ENCODE results near the gene PPP6R2.
A peak's percentile ranks its signal among the peaks of the same experiment; 100 is the strongest.

Gene PPP6R2

GRCh38 chr22:50339945-50340879, 2.9 kb upstream of the PPP6R2 start:
- H3K27me3 ChIP-seq (ENCODE audit: control insufficient read depth in 3 of 3, insufficient read depth in 3 of 3, low read depth in 1 of 3, low read length in 3 of 3), result peaks cover 0 to 25% (median 0%) of the 10 kb centered on the region in 3 experiments
- H3K4me1 ChIP-seq (ENCODE audit: control insufficient read depth in 2 of 2, insufficient read depth in 1 of 2, low read depth in 1 of 2, low read length in 2 of 2), result peaks cover 4 to 19% of the 10 kb centered on the region in 2 donors
- 100% methylated on average over 1 to 7 of the region's 12 CpGs for WGBS, 2 donors (ENCODE audit: extremely low coverage in 2 of 2, insufficient read length in 2 of 2, insufficient replicate concordance in 1 of 2)
- peaks cover 0 to 26% of the 10 kb centered on the region in 2 donors for H3K36me3 ChIP-seq (replicated peaks in 1 of 2; ENCODE audit: control insufficient read depth in 2 of 2, insufficient read depth in 2 of 2, low read length in 2 of 2)
- DNase-seq (ENCODE audit: low spot score), result no peak
- no peak overlapping the region for H3K4me2 ChIP-seq (ENCODE audit: insufficient read depth, low read length, poor library complexity, severe bottlenecking)
- peak overlapping the region; percentile 42 for H3K14ac ChIP-seq (ENCODE audit: low read length)
- H3K79me1 ChIP-seq (ENCODE audit: low read depth, low read length), result peaks cover 20% of the 10 kb centered on the region
- H3K27ac ChIP-seq (replicated peaks; ENCODE audit: low read length), result no peak overlapping the region
- peak overlapping the region; percentile 85 for H3K9ac ChIP-seq (ENCODE audit: low read depth, low read length, poor library complexity)
- H4K91ac ChIP-seq (ENCODE audit: low read depth, low read length, poor library complexity), result peak overlapping the region; percentile 95
- H3K23ac ChIP-seq (ENCODE audit: low read depth, low read length, poor library complexity), result peak overlapping the region; percentile 22
- H4K8ac ChIP-seq (ENCODE audit: low read depth, low read length), result peak overlapping the region; percentile 92
- H2BK12ac ChIP-seq (ENCODE audit: low read length), result no peak overlapping the region
- no peak overlapping the region for H2BK15ac ChIP-seq (ENCODE audit: low read length)
- H3K4ac ChIP-seq (ENCODE audit: low read length), result no peak overlapping the region
- peak overlapping the region in 1 of 2 donors; percentile 73 for H3K4me3 ChIP-seq (ENCODE audit: low read length in 2 of 2)
- H2AFZ ChIP-seq (ENCODE audit: low read length), result no peak overlapping the region
- no peak overlapping the region for H2BK120ac ChIP-seq (ENCODE audit: low read depth, low read length)
- peak overlapping the region; percentile 80 for H3K18ac ChIP-seq (ENCODE audit: low read length)
- H2BK5ac ChIP-seq (ENCODE audit: low read length), result no peak overlapping the region
- H2AK5ac ChIP-seq (ENCODE audit: low read depth, low read length), result no peak overlapping the region
- peaks cover 0 to 34% of the 10 kb centered on the region in 2 donors for H3K9me3 ChIP-seq (replicated peaks in 1 of 2; ENCODE audit: control insufficient read depth in 2 of 2, insufficient read depth in 1 of 2, low read depth in 1 of 2, low read length in 2 of 2)

GRCh38 chr22:50341977-50342650, 1.0 kb upstream of the PPP6R2 start:
- Histone ChIP-seq H3K4ac (ENCODE audit: low read length) (no peak overlapping the region), H2BK5ac (ENCODE audit: low read length) (no peak overlapping the region), H3K23ac (ENCODE audit: low read depth, low read length, poor library complexity) (peak overlapping the region; percentile 73), H3K36me3 (replicated peaks in 1 of 2; ENCODE audit: control insufficient read depth in 2 of 2, insufficient read depth in 2 of 2, low read length in 2 of 2) (peaks cover 0 to 24% of the 10 kb centered on the region in 2 donors), H2BK15ac (ENCODE audit: low read length) (no peak overlapping the region), H3K4me1 (ENCODE audit: control insufficient read depth in 2 of 2, insufficient read depth in 1 of 2, low read depth in 1 of 2, low read length in 2 of 2) (peaks cover 4 to 17% of the 10 kb centered on the region in 2 donors), H2AFZ (ENCODE audit: low read length) (peak overlapping the region; percentile 89), H3K9me3 (replicated peaks in 1 of 2; ENCODE audit: control insufficient read depth in 2 of 2, insufficient read depth in 1 of 2, low read depth in 1 of 2, low read length in 2 of 2) (peaks cover 0 to 32% of the 10 kb centered on the region in 2 donors), H3K14ac (ENCODE audit: low read length) (peak overlapping the region; percentile 6), H3K18ac (ENCODE audit: low read length) (peak overlapping the region; percentile 91), H3K9ac (ENCODE audit: low read depth, low read length, poor library complexity) (peak overlapping the region; percentile 70), H2AK5ac (ENCODE audit: low read depth, low read length) (peak overlapping the region; percentile 92), H3K4me3 (ENCODE audit: low read length in 2 of 2) (peak overlapping the region in 1 of 2 donors; percentile 64), H2BK120ac (ENCODE audit: low read depth, low read length) (peak overlapping the region; percentile 91), H4K91ac (ENCODE audit: low read depth, low read length, poor library complexity) (no peak overlapping the region), H4K8ac (ENCODE audit: low read depth, low read length) (no peak overlapping the region), H3K27me3 (ENCODE audit: control insufficient read depth in 3 of 3, insufficient read depth in 3 of 3, low read depth in 1 of 3, low read length in 3 of 3) (peaks cover 0 to 25% (median 0%) of the 10 kb centered on the region in 3 experiments), H3K27ac (replicated peaks; ENCODE audit: low read length) (peak overlapping the region; percentile 76), H3K79me1 (ENCODE audit: low read depth, low read length) (peaks cover 23% of the 10 kb centered on the region), H2BK12ac (ENCODE audit: low read length) (peak overlapping the region; percentile 30), H3K4me2 (ENCODE audit: insufficient read depth, low read length, poor library complexity, severe bottlenecking) (peak overlapping the region; percentile 100)
- no CpG with 5 or more reads among the region's 26 CpGs for WGBS, 2 donors (ENCODE audit: extremely low coverage in 2 of 2, insufficient read length in 2 of 2, insufficient replicate concordance in 1 of 2)
- DNase-seq (ENCODE audit: low spot score), result peak; percentile 92

- Histone ChIP-seq H2BK12ac (ENCODE audit: low read length) (no peak overlapping the region), H3K4me3 (ENCODE audit: low read length in 2 of 2) (peak overlapping the region; percentile 64 to 99), H3K9ac (ENCODE audit: low read depth, low read length, poor library complexity) (peak overlapping the region; percentile 84), H2BK5ac (ENCODE audit: low read length) (peak overlapping the region; percentile 39), H3K18ac (ENCODE audit: low read length) (peak overlapping the region; percentile 87), H2BK120ac (ENCODE audit: low read depth, low read length) (no peak overlapping the region), H3K36me3 (replicated peaks in 1 of 2; ENCODE audit: control insufficient read depth in 2 of 2, insufficient read depth in 2 of 2, low read length in 2 of 2) (peaks cover 8 to 15% of the 10 kb centered on the region in 2 donors), H2AFZ (ENCODE audit: low read length) (peak overlapping the region; percentile 89), H2BK15ac (ENCODE audit: low read length) (no peak overlapping the region), H3K14ac (ENCODE audit: low read length) (no peak overlapping the region), H3K27me3 (ENCODE audit: control insufficient read depth in 3 of 3, insufficient read depth in 3 of 3, low read depth in 1 of 3, low read length in 3 of 3) (peaks cover 0 to 17% (median 0%) of the 10 kb centered on the region in 3 experiments), H3K4me2 (ENCODE audit: insufficient read depth, low read length, poor library complexity, severe bottlenecking) (peak overlapping the region; percentile 40), H3K27ac (replicated peaks; ENCODE audit: low read length) (no peak overlapping the region), H3K79me1 (ENCODE audit: low read depth, low read length) (peaks cover 18% of the 10 kb centered on the region), H3K23ac (ENCODE audit: low read depth, low read length, poor library complexity) (no peak overlapping the region), H3K4me1 (ENCODE audit: control insufficient read depth in 2 of 2, insufficient read depth in 1 of 2, low read depth in 1 of 2, low read length in 2 of 2) (peaks cover 4 to 9% of the 10 kb centered on the region in 2 donors), H4K91ac (ENCODE audit: low read depth, low read length, poor library complexity) (no peak overlapping the region), H2AK5ac (ENCODE audit: low read depth, low read length) (no peak overlapping the region), H3K4ac (ENCODE audit: low read length) (no peak overlapping the region), H4K8ac (ENCODE audit: low read depth, low read length) (no peak overlapping the region), H3K9me3 (replicated peaks in 1 of 2; ENCODE audit: control insufficient read depth in 2 of 2, insufficient read depth in 1 of 2, low read depth in 1 of 2, low read length in 2 of 2) (peaks cover 0 to 18% of the 10 kb centered on the region in 2 donors)
- WGBS, 2 donors (ENCODE audit: extremely low coverage in 2 of 2, insufficient read length in 2 of 2, insufficient replicate concordance in 1 of 2), result no CpG with 5 or more reads among the region's 9 CpGs
- DNase-seq (ENCODE audit: low spot score), result no peak
Observed at GRCh38 chr22:50343541-50343935, 411 bp downstream of the PPP6R2 start.

Data from neuronal stem cell (in vitro differentiated cells).